Measurements from ENCODE around the gene MGAT5B.

GRCh38 chr17:76845541-76846017, 22.6 kb upstream of the MGAT5B start:
- TF ChIP-seq CTCF (IDR thresholded peaks at IDR 0.05 in 2 of 3, conservative IDR thresholded peaks at IDR 0.05 in 1 of 3; ENCODE audit: borderline replicate concordance in 1 of 3, insufficient read depth in 1 of 3, low read depth in 2 of 3, low read length in 2 of 3): no peak
- TF ChIP-seq TCF7L2 (IDR thresholded peaks at IDR 0.05; ENCODE audit: borderline replicate concordance, extremely low read depth, insufficient read depth, insufficient read length): no peak
- no peak for TF ChIP-seq REST (IDR thresholded peaks at IDR 0.05; ENCODE audit: low read depth)
- TF ChIP-seq ATF3 (IDR thresholded peaks at IDR 0.05): no peak
- no peak for TF ChIP-seq JUND (IDR thresholded peaks at IDR 0.05)
- no peak for TF ChIP-seq EZH2 (IDR thresholded peaks at IDR 0.05)
- TF ChIP-seq POLR2A (IDR thresholded peaks at IDR 0.05; ENCODE audit: borderline replicate concordance, extremely low read depth, insufficient read depth, insufficient read length): no peak
- TF ChIP-seq EZH2phosphoT487 (IDR thresholded peaks at IDR 0.05; ENCODE audit: borderline replicate concordance): no peak
- no peak for TF ChIP-seq SIN3A (IDR thresholded peaks at IDR 0.05; ENCODE audit: low read depth)
- TF ChIP-seq SP1 (IDR thresholded peaks at IDR 0.05; ENCODE audit: low read depth): no peak
